Tibial nerve (tissue), 4 donors: ENCODE measurements around the gene TNIK.

Experiments
- CTCF ChIP-seq, 5 experiments: fragments of 200-600 bp in 3 of 5; fragments of 450-650 bp in 2 of 5; sonication (generic) in 3 of 5; IDR thresholded peaks; one replicate each; pipeline ENCODE4 v1.5.1; 2016 to 2019; ENCODE audit warnings: antibody characterized with exemption in 5 of 5, mild to moderate bottlenecking in 3 of 5, moderate library complexity in 2 of 5
- EP300 ChIP-seq, 2 donors: sonication (generic); formaldehyde crosslinking; IDR thresholded peaks; one replicate each; pipeline ENCODE4 v1.6.1; 2017; ENCODE audit warnings: antibody characterized with exemption in 2 of 2, mild to moderate bottlenecking in 1 of 2
- POLR2A ChIP-seq, 2 donors: fragments of 450-650 bp; IDR thresholded peaks; one replicate each; pipeline ENCODE4 v1.6.1; 2017; ENCODE audit warnings: antibody characterized with exemption in 2 of 2, mild to moderate bottlenecking in 2 of 2, moderate library complexity in 2 of 2

GRCh38 chr3:171200750-171201088 lies 259.5 kb downstream of the TNIK start:
- TF ChIP-seq CTCF (IDR thresholded peaks at IDR 0.05) (no peak), POLR2A (IDR thresholded peaks at IDR 0.05) (no peak), EP300 (IDR thresholded peaks at IDR 0.05) (no peak)
